ENCODE results near the gene KCNAB1.
A peak's percentile ranks its signal among the peaks of the same experiment; 100 is the strongest.
"Not testable (repeated sequence)": the region's sequence is repeated elsewhere in the genome, so short reads cannot be mapped to it uniquely, and the experiment has no call there.

Gene KCNAB1

DNA sequence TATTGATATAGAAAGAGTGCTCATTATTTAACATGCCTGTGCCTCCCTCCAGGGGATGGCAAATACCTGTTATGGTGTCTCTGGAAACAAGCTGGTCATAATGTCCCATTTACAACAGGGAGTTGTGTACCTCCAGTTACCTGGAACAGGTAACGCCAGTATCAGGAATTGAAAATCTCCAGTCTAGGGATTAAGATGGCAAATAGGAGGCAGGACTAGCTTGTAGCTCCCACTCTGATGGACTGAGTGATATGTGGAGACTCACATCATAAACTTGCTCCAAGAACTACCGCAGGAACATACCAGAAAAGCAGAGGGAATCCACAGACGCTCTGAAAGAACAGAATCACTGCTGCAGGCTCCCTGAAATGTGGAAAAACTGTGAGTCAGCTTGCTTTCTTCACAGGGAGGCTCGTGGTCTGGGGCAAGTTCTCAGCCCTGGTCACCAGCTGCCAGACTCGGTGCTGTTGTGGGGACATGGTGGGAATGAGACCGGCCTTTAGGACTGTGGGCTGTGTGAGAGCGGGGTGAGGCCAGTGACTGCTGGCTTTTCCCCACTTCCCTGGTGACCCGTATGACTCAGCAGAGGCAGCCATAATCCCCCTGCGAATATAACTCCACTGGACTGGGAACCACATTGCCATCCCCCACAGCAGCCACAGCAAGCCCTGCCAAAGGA lies 97.4 kb downstream of the KCNAB1 start:
- no peak for DNase-seq

DNA sequence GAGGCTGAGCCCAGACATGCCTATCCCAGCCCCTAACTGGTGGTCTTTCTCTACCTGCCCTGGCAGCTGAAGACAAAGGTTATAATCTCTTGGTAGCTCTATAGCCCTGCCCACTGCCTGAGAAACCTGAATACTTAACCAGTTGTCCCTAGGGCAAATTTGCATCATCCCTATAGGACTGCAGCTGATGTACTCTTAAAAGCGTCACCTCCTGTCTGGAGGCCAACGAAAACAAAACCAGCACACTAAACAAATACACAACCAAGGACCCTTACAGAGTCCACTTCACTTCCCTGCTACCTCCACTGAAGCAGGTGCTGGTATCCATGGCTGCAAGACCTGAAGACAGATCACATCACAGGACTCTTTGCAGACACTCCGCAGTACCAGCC lies 98.0 kb downstream of the KCNAB1 start:
- no peak for DNase-seq

DNA sequence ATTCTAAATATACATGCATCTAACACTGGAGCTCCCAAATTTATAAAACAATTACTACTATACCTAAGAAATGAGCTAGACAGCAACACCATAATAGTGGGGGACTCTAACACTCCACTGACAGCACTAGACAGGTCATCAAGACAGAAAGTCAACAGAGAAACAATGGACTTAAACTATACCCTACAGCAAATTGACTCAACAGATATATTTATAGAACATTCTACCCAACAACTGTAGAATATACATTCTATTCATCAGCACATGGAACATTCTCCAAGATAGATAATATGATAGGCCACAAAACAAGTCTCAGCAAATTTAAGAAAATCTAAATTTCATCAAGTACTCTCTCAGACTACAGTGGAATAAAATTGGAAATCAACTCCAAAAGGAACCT lies 102.0 kb downstream of the KCNAB1 start:
- not testable (repeated sequence) for DNase-seq

DNA sequence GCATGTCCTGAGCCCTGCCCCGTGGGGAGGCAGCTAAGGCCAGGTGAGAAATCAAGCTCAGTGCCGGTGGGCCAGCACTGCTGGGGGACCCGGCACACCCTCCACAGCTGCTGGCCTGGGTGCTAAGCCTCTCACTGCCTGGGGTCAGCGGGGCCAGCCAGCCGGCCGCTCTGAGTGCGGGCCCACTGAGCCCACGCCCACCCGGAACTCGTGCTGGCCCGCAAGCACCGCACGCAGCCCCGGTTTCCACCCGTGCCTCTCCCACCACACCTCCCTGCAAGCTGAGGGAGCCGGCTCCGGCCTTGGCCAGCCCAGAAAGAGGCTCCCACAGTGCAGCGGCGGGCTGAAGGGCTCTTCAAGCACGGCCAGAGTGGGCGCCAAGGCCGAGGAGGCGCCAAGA lies 103.7 kb downstream of the KCNAB1 start:
- DNase-seq = not testable (repeated sequence)

DNA sequence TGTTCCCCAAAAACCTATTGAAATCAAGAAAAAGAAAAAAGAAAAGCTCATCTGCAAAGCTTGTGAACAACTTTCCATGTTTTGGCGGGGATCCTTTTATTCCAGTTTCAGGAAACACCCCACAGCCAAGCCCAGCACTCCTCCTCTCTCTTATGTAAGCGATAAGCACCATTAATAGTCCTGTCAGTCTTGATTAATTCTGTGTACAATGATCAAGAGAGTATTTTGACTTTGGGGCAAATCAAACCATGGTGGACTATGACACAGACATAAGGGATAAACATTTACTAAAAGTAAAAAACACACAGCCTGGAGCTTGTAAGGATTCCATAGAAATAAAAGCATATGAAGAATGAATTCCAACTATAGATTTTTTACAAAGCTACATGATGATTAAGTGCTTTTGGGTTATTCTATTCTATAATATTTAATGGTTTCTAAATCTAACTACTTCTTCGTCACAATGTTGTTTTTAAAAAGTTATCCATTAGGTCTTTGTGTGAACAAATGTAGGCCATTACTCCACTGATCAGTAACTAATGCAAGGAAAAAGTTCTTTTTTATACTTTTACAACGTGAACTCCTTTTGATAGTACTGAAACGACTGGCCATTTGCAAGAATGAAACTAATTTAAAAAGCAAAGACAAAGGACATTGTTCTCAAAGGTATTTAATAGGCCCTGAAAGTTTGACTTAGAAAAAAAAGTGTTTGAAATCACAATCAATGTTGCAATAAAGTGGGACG lies 106.5 kb downstream of the KCNAB1 start:
- no peak for DNase-seq

DNA sequence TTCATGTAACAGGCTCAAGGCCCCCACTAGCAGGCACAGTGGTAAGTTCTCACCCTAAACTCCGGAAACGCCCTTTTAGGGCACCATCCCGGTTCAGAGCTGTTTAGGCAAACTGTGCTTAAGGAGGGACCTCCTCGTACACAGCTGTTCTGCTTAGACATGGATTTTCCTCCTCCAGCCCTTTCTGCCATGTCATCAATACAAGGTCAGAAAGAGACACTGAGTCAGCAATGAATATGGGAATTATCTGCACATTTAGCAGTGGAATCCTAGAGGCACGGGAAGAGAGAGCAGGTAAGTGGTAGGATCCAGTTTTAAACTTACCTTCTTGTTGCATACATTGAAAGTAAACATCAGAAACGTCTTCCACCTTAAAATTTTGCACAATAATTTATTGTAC lies 107.3 kb downstream of the KCNAB1 start:
- DNase-seq = no peak

DNA sequence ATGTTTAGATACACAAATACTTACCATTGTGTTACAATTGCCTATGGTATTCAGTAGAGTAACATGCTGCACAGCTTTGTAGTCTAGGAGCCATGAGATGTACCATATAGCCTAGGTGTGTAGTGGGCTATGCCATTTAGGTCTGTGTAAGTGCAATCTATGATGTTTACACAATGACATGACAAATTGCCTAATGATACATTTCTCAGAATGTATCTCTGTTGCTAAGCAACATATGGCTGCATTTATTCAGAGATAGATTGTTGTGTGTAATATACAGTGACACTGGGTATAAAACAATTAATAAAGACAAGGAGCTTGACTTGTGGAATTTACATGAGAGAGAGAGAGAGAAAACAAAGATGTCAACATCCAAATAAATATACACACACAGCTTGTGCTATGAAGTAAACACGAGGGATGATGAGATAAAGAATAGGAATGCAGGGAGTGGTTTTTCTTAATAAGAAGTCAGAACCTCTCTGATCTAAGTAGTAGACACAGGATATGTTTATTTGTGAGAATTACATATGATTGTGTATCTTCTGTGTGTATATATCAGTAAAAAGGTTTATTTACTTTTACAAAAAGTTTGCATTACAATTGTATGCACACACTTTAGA lies 110.0 kb downstream of the KCNAB1 start:
- no peak for DNase-seq

DNA sequence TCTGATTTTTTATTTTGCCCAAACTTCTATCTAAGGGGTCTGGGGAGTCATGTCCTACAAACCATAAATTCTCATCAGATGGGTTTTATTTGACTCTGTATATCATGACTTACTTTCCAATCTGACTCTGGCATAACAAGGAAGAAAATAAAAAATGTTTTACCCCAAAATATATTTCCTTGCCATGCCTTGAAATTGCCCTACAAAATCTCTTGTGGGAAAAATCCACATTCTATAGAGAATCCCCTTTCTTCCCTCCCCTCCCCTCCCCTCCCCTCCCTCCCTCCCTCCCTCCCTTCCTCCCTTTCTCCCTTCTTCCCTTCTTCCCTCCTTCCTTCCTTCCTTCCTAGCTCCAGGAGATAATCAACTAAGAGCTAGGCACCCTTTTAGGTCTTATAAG lies 110.8 kb downstream of the KCNAB1 start:
- DNase-seq = not testable (repeated sequence)

DNA sequence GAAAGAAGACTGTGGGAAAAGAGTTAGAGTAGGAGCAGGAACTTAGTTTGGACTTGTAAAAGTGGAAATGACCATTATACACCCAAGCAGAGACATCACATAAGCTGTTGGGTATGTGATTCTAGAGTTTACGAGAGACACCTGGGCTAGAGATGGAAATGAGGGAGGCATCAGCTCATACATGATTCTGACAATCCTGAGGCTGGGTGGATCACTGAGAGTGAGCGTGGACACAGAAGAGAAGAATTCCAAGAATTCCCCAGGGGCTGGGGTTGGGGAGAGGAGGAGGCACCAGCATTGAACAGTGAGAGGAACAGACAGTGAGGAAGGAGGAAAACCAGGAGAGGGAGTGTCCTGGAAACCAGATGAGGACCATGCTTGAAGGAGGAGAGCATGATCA lies 113.5 kb downstream of the KCNAB1 start:
- DNase-seq = no peak

DNA sequence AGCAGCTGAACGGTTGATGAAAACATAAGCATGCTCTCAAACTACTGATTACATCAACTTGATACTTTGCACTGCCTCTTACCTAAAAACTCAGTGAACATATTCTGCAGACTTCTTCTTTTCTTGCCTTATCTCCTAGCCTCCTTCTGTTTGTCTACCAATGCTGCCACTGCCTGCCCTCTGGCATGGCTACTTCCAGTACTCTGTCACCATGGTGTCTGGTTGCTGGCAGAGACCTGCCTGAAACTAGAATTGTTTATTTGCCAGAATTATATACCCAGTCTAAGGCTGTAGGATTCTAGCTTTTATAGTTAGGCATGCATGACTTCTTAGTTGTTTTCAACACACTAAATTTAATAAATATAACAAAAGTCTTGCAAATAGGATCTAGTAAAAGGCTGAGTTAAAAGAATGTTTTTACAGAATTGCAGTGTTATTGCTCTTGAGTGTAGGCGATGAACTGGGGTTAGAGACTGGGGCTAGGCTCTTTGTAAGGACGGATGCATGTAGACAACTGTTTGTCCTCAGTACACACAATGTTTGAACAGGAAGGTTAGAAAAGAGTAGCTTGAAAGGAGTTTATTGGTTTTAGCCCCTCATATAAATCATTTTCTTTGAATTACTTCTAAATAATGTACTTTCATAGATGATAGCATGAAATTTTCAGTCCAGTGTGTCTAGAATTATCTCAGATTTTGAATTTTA lies 116.3 kb downstream of the KCNAB1 start:
- no peak for DNase-seq

DNA sequence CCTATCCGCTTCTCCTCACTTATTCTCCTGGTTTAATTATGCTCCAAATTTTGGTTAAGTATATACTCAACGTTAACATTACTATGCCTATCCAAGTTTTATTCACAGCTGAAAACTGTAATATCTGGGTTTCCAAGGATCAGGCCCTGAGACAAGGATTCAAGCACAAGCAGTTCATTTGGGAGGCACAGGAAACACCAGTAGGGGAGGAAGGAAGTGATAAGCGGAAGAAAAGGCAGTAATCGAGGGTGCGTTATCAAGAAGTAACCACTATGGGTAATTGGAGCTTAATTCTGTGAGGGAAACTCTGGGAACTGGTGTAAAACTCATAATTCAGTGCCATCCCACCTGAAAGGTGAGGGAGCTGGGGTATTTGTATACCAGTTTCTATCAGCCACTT lies 120.3 kb downstream of the KCNAB1 start:
- no peak for DNase-seq

DNA sequence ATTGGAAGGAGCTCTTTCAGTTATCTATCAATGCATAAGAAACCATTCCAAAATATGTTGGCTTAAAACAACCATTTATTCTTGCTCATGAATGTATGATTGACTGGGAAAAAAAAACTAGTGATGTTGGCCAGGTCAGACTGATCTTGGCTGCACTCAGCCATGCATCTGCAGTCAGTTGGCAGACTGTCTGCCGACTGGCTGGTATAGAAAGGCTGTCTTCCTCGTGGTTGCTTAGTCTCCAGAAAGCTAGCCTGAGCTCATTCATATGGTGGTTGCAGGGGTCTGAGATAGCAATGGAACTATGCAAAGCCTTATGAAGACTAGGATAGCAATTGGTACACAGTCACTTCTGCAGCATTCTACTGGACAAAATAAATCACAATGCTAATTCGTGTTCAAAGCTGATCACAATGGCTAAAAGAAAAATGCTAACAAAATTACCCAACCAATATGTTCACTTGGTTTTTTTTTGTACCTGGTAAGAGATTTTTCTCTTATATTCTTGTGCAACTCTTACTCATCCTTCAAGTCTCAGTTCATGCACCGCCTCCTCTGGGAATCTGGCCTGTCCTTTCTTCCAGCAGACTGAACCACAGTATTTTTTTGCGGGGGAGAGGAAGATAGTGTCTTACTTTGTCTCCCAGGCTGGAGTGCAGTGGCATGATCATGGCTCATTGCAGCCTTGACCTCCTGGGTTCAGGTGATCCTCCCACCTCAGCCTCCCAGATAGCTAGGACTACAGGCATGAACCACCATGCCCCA lies 126.8 kb downstream of the KCNAB1 start:
- DNase-seq = peak in 1 of 56 donors; percentile 7

DNA sequence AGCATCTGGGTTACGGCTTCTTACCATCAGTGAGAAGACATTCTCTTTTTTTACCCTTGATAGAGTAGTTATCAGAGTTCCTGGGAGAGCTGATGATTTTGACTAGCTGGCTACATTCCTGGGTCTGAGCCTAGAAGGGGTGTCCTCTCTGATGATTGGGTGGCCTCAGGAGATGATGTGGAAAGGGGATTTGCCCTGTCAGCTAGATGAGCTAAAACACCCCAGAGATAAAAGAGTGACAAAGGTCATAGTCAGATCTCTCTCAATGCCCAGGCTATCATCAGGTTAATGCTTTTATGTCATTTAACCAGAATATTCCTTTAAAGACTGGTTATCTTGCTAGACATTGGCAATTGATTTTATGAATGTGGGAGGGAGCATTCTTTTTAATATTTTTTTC lies 130.2 kb downstream of the KCNAB1 start:
- DNase-seq = no peak

DNA sequence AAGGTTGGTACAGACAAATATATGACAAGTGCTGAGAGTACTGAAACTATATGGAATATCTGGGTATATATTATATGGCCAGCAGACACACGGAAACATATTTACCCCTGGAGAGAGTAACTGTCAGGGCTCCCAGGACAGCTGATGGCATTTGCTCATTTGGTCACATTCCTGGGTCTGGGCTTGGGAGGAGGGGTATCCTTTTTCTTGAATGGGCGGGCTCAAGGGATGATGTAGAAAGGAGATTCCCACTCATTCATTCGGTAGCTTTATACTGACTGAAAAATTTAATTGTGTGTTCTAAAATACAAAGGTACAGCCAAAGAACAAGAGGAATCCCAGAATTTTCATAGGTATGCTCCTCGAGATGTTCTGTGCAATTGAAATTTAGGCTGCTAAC lies 131.0 kb downstream of the KCNAB1 start:
- DNase-seq = no peak

DNA sequence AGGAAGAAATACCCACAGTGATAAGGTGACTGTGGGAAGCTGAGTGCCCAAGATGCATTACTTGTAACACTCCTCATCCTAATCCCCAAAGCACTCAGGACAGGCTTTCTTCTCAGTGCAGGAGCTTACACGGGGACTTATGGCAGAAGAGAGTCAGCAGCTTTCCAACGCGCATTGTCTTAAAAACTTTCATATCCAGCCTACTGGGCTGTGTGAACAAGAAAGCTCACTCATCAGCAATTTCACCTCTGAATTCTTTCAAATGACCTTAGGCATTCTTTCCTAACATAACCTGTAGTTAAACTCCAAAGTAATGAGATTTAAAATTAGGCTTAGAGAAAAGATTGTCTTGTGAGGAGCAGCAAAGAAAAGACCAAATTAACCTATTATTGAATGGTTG lies 132.3 kb downstream of the KCNAB1 start:
- no peak for DNase-seq

DNA sequence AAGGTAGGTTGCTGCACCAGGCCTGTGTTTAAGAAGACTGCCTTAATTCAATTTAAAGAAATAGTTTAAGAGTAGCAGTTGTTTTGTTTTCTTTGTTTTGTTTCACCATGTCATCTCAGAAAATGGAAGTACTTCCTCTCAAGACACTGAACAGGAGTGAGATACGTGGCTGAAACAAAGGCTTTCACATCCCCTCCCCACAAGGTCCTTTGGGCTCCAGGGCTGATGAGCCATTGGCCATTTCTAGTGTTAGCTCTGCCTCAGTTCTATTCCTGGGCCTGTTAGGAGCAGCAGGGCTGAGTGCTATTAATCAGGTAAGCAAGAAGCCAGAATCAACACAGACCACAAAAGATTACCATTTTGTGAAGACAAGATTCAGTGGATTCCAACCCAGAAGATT lies 132.8 kb downstream of the KCNAB1 start:
- DNase-seq = no peak

DNA sequence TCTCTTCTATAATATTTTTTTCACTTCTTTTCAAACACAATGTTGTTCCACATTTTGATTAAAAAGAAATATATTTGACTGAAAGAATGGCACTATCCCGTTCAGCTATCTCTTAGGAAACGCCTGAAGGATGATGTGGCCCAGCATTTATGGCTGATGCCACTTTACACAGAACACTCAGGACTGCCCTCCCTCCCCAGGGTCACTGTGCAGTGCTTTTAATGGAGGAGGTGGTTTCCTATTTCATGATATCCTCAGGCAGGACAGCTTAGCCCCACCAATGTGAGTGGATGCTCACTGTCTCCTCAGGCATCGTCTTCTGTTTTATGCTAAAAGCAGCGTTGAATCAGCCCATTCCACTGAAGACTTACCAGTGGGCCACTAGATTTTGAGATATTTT lies 135.9 kb downstream of the KCNAB1 start:
- DNase-seq = no peak

DNA sequence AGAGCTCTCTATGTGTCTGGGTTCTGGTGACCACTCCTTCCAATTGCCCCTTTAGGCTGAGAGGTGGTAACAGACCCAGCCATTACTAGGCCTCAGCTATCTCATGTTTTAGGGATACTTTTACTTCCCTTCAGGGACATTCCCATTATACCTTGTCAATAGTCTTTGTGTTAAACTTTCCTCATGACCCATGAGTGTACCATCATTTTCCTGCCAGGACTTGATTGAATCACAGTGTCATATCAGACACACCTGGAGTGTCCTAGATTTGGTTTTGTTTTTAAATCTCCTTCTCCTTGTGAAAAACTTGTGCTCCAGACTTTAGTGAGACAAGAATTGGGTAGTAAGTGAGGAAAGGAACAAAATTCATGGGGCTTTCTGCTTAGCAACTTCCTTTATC lies 136.6 kb downstream of the KCNAB1 start:
- no peak for DNase-seq

DNA sequence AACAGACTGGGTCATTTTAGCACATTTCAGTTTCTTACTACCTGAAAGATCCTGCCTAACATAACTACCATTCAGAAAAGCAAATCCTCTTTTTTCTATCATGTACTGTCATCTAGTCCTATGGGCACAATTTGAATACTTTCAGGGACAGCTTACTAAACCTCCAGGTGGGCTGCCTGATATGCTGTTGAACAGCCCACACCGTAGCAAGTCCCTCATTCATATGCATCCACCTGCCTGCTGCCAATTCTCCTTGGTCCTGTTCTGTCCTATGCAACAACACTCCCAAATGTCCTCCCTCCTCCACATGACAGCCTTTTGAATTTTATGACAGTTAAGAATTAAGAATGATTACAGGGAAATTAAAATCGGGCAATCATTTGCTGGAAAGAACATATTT lies 137.9 kb downstream of the KCNAB1 start:
- DNase-seq = no peak

DNA sequence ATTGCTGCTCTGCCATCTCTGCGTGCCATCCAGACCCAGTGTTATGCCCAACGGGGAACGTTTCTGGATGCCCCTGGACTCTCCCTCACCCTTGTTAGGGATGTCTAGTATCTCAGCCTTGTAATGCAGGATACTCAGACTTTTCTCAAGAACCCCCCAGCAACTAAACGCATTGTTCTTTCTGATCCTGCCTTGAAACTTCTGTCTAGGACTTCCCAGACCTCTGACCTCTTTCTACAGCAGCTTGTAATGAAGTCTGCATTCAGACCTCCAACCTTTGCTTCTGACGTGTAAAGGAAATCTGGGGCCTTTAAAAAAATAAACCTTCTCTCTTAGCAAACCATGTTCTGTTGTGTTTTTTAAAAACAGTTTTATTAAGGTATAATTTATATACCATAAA lies 139.5 kb downstream of the KCNAB1 start:
- DNase-seq = no peak

DNA sequence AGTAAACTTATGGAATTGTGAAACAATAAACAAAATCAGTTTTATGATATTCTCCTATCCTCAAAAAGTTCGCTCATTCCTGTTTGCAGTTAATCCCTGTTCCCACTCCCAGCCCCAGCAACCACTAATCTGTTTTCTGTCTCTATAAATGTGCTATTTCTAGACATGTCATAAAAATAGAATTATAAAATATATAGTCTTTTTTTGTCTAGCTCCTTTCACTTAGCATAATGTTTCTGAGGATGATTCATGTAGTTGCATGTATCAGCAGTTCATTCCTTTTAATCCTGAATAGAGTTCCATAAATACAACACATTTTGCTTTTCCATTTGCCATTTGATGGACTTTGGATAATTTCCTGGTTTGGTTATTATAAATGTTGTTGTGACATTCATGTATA lies 140.0 kb downstream of the KCNAB1 start:
- DNase-seq = peak in 1 of 56 donors; percentile 16

Data from nucleus accumbens (tissue), 56 donors.